B cell (primary cell): ENCODE results near the gene NPIPA1.
"Not testable (repeated sequence)": the region's sequence is repeated elsewhere in the genome, so short reads cannot be mapped to it uniquely, and the experiment has no call there.

ENCODE experiments used
- EZH2 ChIP-seq: IDR thresholded peaks from 2 replicates; pipeline ENCODE4 v1.6.1; 2012; ENCODE audit warnings: borderline replicate concordance, low read depth, mild to moderate bottlenecking, moderate library complexity, low read length; ENCODE audit not compliant: insufficient read depth, poor library complexity, severe bottlenecking
- TF ChIP-seq, protein P1 (sequence below): fragments of 200-600 bp; IDR thresholded peaks from one replicate; pipeline ENCODE4 v1.8.0; 2022; ENCODE audit warnings: antibody characterized with exemption, mild to moderate bottlenecking

GRCh38 chr16:14922285-14922684 lies 15.0 kb upstream of the NPIPA1 start:
- TF ChIP-seq, protein P1, sequence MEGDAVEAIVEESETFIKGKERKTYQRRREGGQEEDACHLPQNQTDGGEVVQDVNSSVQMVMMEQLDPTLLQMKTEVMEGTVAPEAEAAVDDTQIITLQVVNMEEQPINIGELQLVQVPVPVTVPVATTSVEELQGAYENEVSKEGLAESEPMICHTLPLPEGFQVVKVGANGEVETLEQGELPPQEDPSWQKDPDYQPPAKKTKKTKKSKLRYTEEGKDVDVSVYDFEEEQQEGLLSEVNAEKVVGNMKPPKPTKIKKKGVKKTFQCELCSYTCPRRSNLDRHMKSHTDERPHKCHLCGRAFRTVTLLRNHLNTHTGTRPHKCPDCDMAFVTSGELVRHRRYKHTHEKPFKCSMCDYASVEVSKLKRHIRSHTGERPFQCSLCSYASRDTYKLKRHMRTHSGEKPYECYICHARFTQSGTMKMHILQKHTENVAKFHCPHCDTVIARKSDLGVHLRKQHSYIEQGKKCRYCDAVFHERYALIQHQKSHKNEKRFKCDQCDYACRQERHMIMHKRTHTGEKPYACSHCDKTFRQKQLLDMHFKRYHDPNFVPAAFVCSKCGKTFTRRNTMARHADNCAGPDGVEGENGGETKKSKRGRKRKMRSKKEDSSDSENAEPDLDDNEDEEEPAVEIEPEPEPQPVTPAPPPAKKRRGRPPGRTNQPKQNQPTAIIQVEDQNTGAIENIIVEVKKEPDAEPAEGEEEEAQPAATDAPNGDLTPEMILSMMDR, result not testable (repeated sequence)
- TF ChIP-seq EZH2, result not testable (repeated sequence)
